PC-3 (cell line): ENCODE measurements around the gene CSNK1G1.

Experiments
- CTCF ChIP-seq: fragments of 300-600 bp; sonication (generic); conservative IDR thresholded peaks from 2 replicates; pipeline ENCODE4 v1.5.1; 2017; ENCODE audit warnings: antibody characterized with exemption, low read depth, mild to moderate bottlenecking, low read length
- EZH2 ChIP-seq: fragments of 300-600 bp; sonication (generic); IDR thresholded peaks from one replicate; pipeline ENCODE4 v1.6.1; 2017; ENCODE audit warnings: antibody characterized with exemption, mild to moderate bottlenecking, low read length; ENCODE audit not compliant: unreplicated experiment

- no peak for TF ChIP-seq EZH2
- no peak for TF ChIP-seq CTCF
Observed at GRCh38 chr15:64197425-64197824, 158.5 kb downstream of the CSNK1G1 start.
